Pancreas (tissue), 10 donors: ENCODE results near the gene UBXN6. TPM values are rescaled to one million over a fixed set of nuclear protein-coding genes. Genes with fewer than 3 reads are reported as not detected.

ENCODE experiments used
- ATAC-seq, 4 donors: fragments of 200-7000 bp; cut with Tn5 transposase; one replicate each; pipeline versions ENCODE4 v1.8.0 to v1.9.1; 2020; ENCODE audit warnings: mild to moderate bottlenecking in 4 of 4, moderate library complexity in 4 of 4
- DNase-seq, 6 donors: peaks; one replicate each; pipeline ENCODE4 v3.0.0-alpha.2; 2020
- FAIRE-seq: peaks from 2 replicates; lab custom pipeline; 2012; peaks lifted over from hg19 to GRCh38; lab: Jason Lieb, UNC
- H3K27ac ChIP-seq, 4 donors: fragments of 200-600 bp; sonication (generic); 1 replicate in 3 of 4; 2 replicates in 1 of 4; pipeline versions ENCODE4 v1.5.0 to v1.8.0; 2020
- H3K27me3 ChIP-seq, 4 donors: fragments of 200-600 bp; one replicate each; pipeline ENCODE4 v1.8.0; 2021
- H3K36me3 ChIP-seq, 3 donors: fragments of 200-600 bp; sonication (generic) in 1 of 3; one replicate each; pipeline versions ENCODE4 v1.5.0 to v1.8.0; 2020 to 2021
- H3K4me1 ChIP-seq, 3 donors: fragments of 200-600 bp; one replicate each; pipeline ENCODE4 v1.8.0; 2021
- H3K4me3 ChIP-seq, 4 donors: fragments of 200-600 bp; sonication (generic) in 2 of 4; one replicate each; pipeline versions ENCODE4 v1.5.0 to v1.8.0; 2020 to 2021
- H3K9me3 ChIP-seq, 4 donors: fragments of 200-600 bp; one replicate each; pipeline ENCODE4 v1.8.0; 2021
- CTCF ChIP-seq, 4 donors: fragments of 200-600 bp; sonication (generic) in 3 of 4; IDR thresholded peaks; one replicate each; pipeline versions ENCODE4 v1.5.0 to v1.8.0; 2021; ENCODE audit warnings: antibody characterized with exemption in 4 of 4
- WGBS, 2 donors: extraction: QIAGEN DNeasy Blood & Tissue Kit; methylation state at CpG; one replicate each; pipeline ENCODE4 v1.1.7; 2013; 5-methylcytosine and 5-hydroxymethylcytosine counted together
- intact Hi-C, 3 donors: fragments of 100-400 bp; cut with DNase I; formaldehyde crosslinking; loops; one replicate each; pipeline versions ENCODE4 v1.11.1 to v1.14.2; 2022
- microRNA-seq, 2 donors: library from miRNA; unstranded; fragments of <30 nt; microRNA quantifications; one replicate each; pipeline versions ENCODE4 to v1.1.0, GENCODE V29; 2019 to 2020
- polyA plus RNA-seq, 2 donors: library from polyadenylated mRNA; stranded (reverse); fragments of 200-250 nt; gene quantifications; one replicate each; pipeline ENCODE4 v1.2.3, GENCODE V29; 2013
- total RNA-seq, 6 donors: library from RNA; stranded (reverse); fragmentation: NEBNext Ultra II Directional in 4 of 6; extraction: Animal tissue kit (Norgen Biotek cat#: 25700) in 4 of 6; gene quantifications; one replicate each; pipeline versions ENCODE4 v1.2.1 to v1.2.4, GENCODE V29; 2021 to 2023
- donor health status: healthy with polysubstance abuse.
- donor health status: DM: no; HTN: no; CAD: no; lungs with moderate emphysema.
- donor health status: DM: no; HTN: no; CAD: no.
- donor health status: control.
- donor health status: control.
- donor health status: Bipolar disorder and iron deficiency.
- donor health status: DM: yes; HTN: yes; CAD: no.
- donor health status: DM: no; HTN: no; CAD: no.
- donor health status: DM: no; HTN: no; CAD: no.
- donor health status: DM: yes; HTN: yes; CAD: no.

UBXN6 gene
- total and polyA plus RNA-seq, 8 donors, result 57.2 to 130 (median 72.2) TPM

DNA sequence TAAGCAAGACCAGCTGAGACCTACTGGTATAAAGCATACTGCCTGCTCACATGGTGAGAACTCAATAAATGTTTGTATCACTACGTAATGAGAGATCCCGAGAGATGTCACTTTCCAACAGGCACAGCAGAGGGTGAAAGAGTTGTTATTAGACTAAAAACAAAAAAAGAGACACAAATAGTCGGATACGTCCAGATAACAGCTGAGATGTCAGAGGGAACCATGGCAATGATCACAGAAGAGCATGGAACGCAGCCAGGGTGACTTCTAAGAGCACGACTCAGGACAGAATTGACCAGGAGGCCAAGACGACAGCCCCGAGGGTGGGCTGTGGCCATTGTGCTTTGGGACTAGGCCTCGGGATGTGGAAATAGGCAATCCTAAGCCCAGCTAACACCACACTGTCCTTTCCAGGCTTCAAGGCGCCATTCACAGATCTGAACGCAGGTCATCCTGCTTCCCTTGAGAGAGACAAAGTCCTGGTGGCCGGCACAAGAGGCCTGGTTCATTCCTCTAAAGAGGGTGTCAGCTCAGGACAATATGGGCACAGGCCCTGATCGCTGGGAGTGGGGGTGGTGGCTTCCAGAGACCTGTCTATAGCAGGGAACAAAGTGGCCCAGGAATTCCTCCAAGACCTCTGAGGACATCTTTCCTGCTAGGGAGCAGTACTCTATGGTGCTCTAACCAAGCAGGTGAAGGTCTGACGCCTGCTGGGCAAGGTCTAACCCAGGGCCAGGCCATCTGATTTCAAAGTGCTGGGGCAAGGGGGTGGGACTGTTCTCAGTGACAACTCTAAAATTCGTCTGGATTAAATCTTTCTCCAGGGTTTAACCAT is 60.4 kb downstream of the UBXN6 start:
- intact Hi-C loops, result no loop called here
- no peak for TF ChIP-seq CTCF (IDR thresholded peaks at IDR 0.05)
- Histone ChIP-seq H3K36me3 (peaks cover 0 to 11% (median 0%) of the 10 kb centered on the region in 3 donors), H3K27me3 (no peaks in the 10 kb centered on the region), H3K9me3 (no peaks in the 10 kb centered on the region), H3K4me1 (peaks cover 0 to 12% (median 8%) of the 10 kb centered on the region in 3 donors), H3K4me3 (no peak overlapping the region), H3K27ac (no peak overlapping the region)
- 71 to 73% methylated on average over 15 of the region's 15 CpGs for WGBS, 2 donors
- no peak for ATAC-seq
- FAIRE-seq, result no peak
- DNase-seq, result no peak

Small RNA genes within 50 kb of the gene (microRNA-seq; reads per million reads assigned to microRNA genes)
- 0 to 0.59 reads per million in 2 donors for gene MIR4746

Other genes starting within 250 kb of the UBXN6 start
- gene EBI3, start 228.3 kb downstream of the UBXN6 start, total RNA-seq, result 1 to 10 TPM in 4 of 6 donors, not detected in 2; 1.1 to 2.2 (median 1.3) TPM
- gene EBI3, start 228.3 kb downstream of the UBXN6 start, polyA plus RNA-seq, result under 1 TPM; 0.52 to 0.87 TPM
- gene YJU2, start 210.7 kb downstream of the UBXN6 start, total RNA-seq, result 10 to 100 TPM in 4 of 6 donors, 1 to 10 TPM in 2; 9.8 to 13.9 (median 11.2) TPM
- 10 to 100 TPM; 25.0 to 32.0 TPM for gene YJU2, start 210.7 kb downstream of the UBXN6 start, polyA plus RNA-seq
- gene SHD, start 178.5 kb downstream of the UBXN6 start, total RNA-seq, result not detected
- gene SHD, start 178.5 kb downstream of the UBXN6 start, polyA plus RNA-seq, result not detected
- gene TMIGD2, start 155.4 kb downstream of the UBXN6 start, total RNA-seq, result under 1 TPM in 2 of 6 donors, not detected in 4; 0.16 to 0.28 TPM
- gene TMIGD2, start 155.4 kb downstream of the UBXN6 start, polyA plus RNA-seq, result not detected
- under 1 TPM in 1 of 6 donors, not detected in 5; 0.50 TPM for gene FSD1, start 153.2 kb downstream of the UBXN6 start, total RNA-seq
- gene FSD1, start 153.2 kb downstream of the UBXN6 start, polyA plus RNA-seq, result under 1 TPM in 1 of 2 donors, not detected in 1; 0.21 TPM
- 10 to 100 TPM; 17.4 to 45.4 (median 23.3) TPM for gene STAP2, start 119.0 kb downstream of the UBXN6 start, total RNA-seq
- 10 to 100 TPM; 46.6 to 65.5 TPM for gene STAP2, start 119.0 kb downstream of the UBXN6 start, polyA plus RNA-seq
- gene MPND, start 114.2 kb downstream of the UBXN6 start, total RNA-seq, result 10 to 100 TPM; 11.8 to 20.0 (median 14.9) TPM
- 10 to 100 TPM; 16.7 to 18.9 TPM for gene MPND, start 114.2 kb downstream of the UBXN6 start, polyA plus RNA-seq
- 10 to 100 TPM; 25.9 to 31.1 (median 27.5) TPM for gene SH3GL1, start 57.2 kb downstream of the UBXN6 start, total RNA-seq
- 10 to 100 TPM; 27.1 to 34.2 TPM for gene SH3GL1, start 57.2 kb downstream of the UBXN6 start, polyA plus RNA-seq
- 1 to 10 TPM; 2.8 to 5.0 (median 3.9) TPM for gene CHAF1A, start 55.2 kb downstream of the UBXN6 start, total RNA-seq
- gene CHAF1A, start 55.2 kb downstream of the UBXN6 start, polyA plus RNA-seq, result 1 to 10 TPM; 3.8 to 4.3 TPM
- 10 to 100 TPM; 12.8 to 23.4 (median 16.3) TPM for gene HDGFL2, start 14.5 kb upstream of the UBXN6 start, total RNA-seq
- 10 to 100 TPM; 32.8 to 32.9 TPM for gene HDGFL2, start 14.5 kb upstream of the UBXN6 start, polyA plus RNA-seq
- 10 to 100 TPM in 3 of 6 donors, 1 to 10 TPM in 3; 2.2 to 17.8 (median 9.2) TPM for gene PLIN4, start 60.7 kb upstream of the UBXN6 start, total RNA-seq
- gene PLIN4, start 60.7 kb upstream of the UBXN6 start, polyA plus RNA-seq, result 100 to 1,000 TPM in 1 of 2 donors, 10 to 100 TPM in 1; 23.6 to 138 TPM
- gene PLIN5, start 77.4 kb upstream of the UBXN6 start, total RNA-seq, result 10 to 100 TPM; 30.6 to 80.2 (median 41.3) TPM
- gene PLIN5, start 77.4 kb upstream of the UBXN6 start, polyA plus RNA-seq, result 100 to 1,000 TPM; 193 to 533 TPM
- gene LRG1, start 82.2 kb upstream of the UBXN6 start, total RNA-seq, result 10 to 100 TPM in 5 of 6 donors, 1 to 10 TPM in 1; 7.9 to 53.6 (median 14.8) TPM
- 10 to 100 TPM; 22.1 to 36.4 TPM for gene LRG1, start 82.2 kb upstream of the UBXN6 start, polyA plus RNA-seq
- gene SEMA6B, start 101.9 kb upstream of the UBXN6 start, total RNA-seq, result 1 to 10 TPM; 2.2 to 4.7 (median 2.5) TPM
- 1 to 10 TPM; 4.4 TPM for gene SEMA6B, start 101.9 kb upstream of the UBXN6 start, polyA plus RNA-seq
- gene TNFAIP8L1, start 181.7 kb upstream of the UBXN6 start, total RNA-seq, result 1 to 10 TPM; 1.2 to 3.3 (median 1.6) TPM
- 1 to 10 TPM; 3.5 to 3.6 TPM for gene TNFAIP8L1, start 181.7 kb upstream of the UBXN6 start, polyA plus RNA-seq
- gene MYDGF, start 212.5 kb upstream of the UBXN6 start, total RNA-seq, result 100 to 1,000 TPM in 1 of 6 donors, 10 to 100 TPM in 5; 56.7 to 102 (median 66.4) TPM
- gene MYDGF, start 212.5 kb upstream of the UBXN6 start, polyA plus RNA-seq, result 10 to 100 TPM; 50.3 to 80.6 TPM